ENCODE measurements around the gene CAPN2.

The CAPN2 gene

GRCh38 chr1:223702735-223703667 is 9.3 kb upstream of the CAPN2 start:
- no peak for DNase-seq

- DNase-seq, result no peak
These were observed 8.7 kb upstream of the CAPN2 start for GRCh38 chr1:223703668-223704013.

GRCh38 chr1:223704921-223705878 is 7.1 kb upstream of the CAPN2 start:
- DNase-seq, result no peak

GRCh38 chr1:223706077-223706973 is 6.0 kb upstream of the CAPN2 start:
- DNase-seq, result peak; percentile 82

- DNase-seq, result peak; percentile 96
These were observed 4.9 kb upstream of the CAPN2 start for GRCh38 chr1:223707256-223708000.

GRCh38 chr1:223708001-223708359 is 4.4 kb upstream of the CAPN2 start:
- DNase-seq, result no peak

- DNase-seq, result no peak
These were observed 3.6 kb upstream of the CAPN2 start for GRCh38 chr1:223708651-223709268.

GRCh38 chr1:223709598-223709997 is 2.7 kb upstream of the CAPN2 start:
- DNase-seq, result no peak

- no peak for DNase-seq
These were observed 1.9 kb upstream of the CAPN2 start for GRCh38 chr1:223710179-223711133.

- DNase-seq, result no peak
These were observed 1.2 kb upstream of the CAPN2 start for GRCh38 chr1:223711173-223711572.

- no peak for DNase-seq
These were observed 569 bp upstream of the CAPN2 start for GRCh38 chr1:223711747-223712193.

GRCh38 chr1:223712850-223713474 is 623 bp downstream of the CAPN2 start:
- DNase-seq, result no peak

GRCh38 chr1:223713546-223714420 is 1.4 kb downstream of the CAPN2 start:
- no peak for DNase-seq

- no peak for DNase-seq
These were observed 2.0 kb downstream of the CAPN2 start for GRCh38 chr1:223714421-223714724.

GRCh38 chr1:223714849-223715603 is 2.7 kb downstream of the CAPN2 start:
- DNase-seq, result peak; percentile 80

GRCh38 chr1:223715604-223716172 is 3.3 kb downstream of the CAPN2 start:
- DNase-seq, result no peak

- no peak for DNase-seq
These were observed 4.0 kb downstream of the CAPN2 start for GRCh38 chr1:223716302-223716862.

Data from islet precursor cell (in vitro differentiated cells).